Erythroblast (primary cell): ENCODE results near the gene ANTXR2.

Experiments
- GATA1 ChIP-seq: IDR thresholded peaks from 2 replicates; pipeline ENCODE4 v1.6.1; 2011; ENCODE audit warnings: low read depth, mild to moderate bottlenecking, control low read depth, low read length, moderate library complexity
- POLR2A ChIP-seq: IDR thresholded peaks from 2 replicates; pipeline ENCODE4 v1.6.1; 2011; ENCODE audit warnings: mild to moderate bottlenecking, low read length

- TF ChIP-seq POLR2A: no peak
- no peak for TF ChIP-seq GATA1
Measured at GRCh38 chr4:79958466-79959264, 114.4 kb downstream of the ANTXR2 start.
